Measurements from ENCODE around the gene APOBEC3H. TPM values are rescaled to one million over a fixed set of nuclear protein-coding genes. Genes with fewer than 3 reads are reported as not detected.
A peak's percentile ranks its signal among the peaks of the same experiment; 100 is the strongest.

APOBEC3H gene
- total and polyA plus RNA-seq, 9 of the 15 experiments (the other 6 are each of a cell fraction or from before 2014, with no cell fraction given), result 0.10 to 0.21 TPM; not detected in 7

DNA sequence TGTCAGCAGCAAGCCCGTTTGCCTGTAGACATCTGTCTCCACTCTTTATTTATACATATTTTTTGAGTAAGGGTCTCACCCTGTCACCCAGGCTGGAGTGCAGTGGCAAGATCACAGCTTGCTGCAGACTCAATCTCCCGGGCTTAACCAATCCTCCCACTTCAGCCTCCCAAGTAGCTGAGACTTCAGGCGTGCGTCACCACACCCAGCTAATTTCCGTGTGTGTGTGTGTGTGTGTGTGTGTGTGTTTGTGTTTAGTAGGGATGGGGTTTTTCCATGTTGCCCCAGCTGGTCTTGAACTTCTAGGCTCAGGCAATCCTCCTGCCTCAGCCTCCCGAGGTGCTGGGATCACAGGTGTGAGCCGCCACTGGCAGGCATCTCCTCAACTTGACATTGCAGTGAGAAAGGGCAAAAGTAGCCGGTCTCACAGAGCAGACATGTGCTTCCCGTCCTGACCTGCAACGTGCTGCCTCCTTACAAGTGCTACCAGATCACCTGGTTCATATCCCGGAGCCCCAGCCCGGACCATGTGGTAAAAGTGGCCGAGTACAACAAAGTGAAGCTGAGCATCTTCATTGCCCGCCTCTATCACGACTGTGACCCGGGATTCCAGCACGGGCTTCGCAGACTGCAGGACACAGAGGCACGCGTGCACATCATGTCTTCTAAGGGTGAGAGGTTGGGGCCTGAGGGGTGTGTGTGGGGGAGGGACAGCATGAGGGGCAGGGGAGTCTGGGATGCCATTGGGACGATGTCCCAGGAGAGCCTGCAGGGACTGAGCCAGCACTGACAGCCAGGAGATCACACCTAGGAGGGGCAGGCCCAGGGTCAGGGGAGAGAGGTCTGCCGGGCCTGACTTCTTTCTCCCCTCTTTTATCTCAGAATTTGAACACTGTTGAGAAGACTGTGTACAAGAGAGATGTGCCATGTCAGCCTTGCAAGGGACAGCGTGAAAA lies 5.6 kb upstream of the APOBEC3H start:
- Histone ChIP-seq H3K4me2 (ENCODE audit: insufficient read depth, low read length) (no peak overlapping the region), H3K79me2 (ENCODE audit: control insufficient read depth, insufficient read depth, low read length) (no peaks in the 10 kb centered on the region), H3K4me1 (replicated peaks in 1 of 2; ENCODE audit: control insufficient read depth in 2 of 2, insufficient read depth in 2 of 2, low read length in 2 of 2) (peaks cover 2 to 25% of the 10 kb centered on the region in 2 experiments; a peak in 4 of 5 replicates), H3K27ac (ENCODE audit: extremely low read depth, low read depth, low read length) (no peak overlapping the region), H2AFZ (ENCODE audit: low read depth, low read length) (no peak overlapping the region), H3K36me3 (ENCODE audit: control insufficient read depth, insufficient read depth, low read length) (no peaks in the 10 kb centered on the region), H3K9me1 (ENCODE audit: control insufficient read depth, insufficient read depth, low read length) (no peaks in the 10 kb centered on the region), H3K9ac (ENCODE audit: insufficient read depth in 1 of 2, low read depth in 2 of 2, low read length in 2 of 2) (no peak overlapping the region; a peak in 1 of 4 replicates), H3K4me3 (no peak overlapping the region), H3K27me3 (ENCODE audit: control insufficient read depth in 2 of 2, insufficient read depth in 2 of 2, low read length in 2 of 2) (no peaks in the 10 kb centered on the region), H4K20me1 (replicated peaks; ENCODE audit: control insufficient read depth, insufficient read depth, low read length) (no peaks in the 10 kb centered on the region), H3K9me3 (replicated peaks; ENCODE audit: control insufficient read depth, insufficient read depth, low read depth, low read length) (no peaks in the 10 kb centered on the region)
- CTCF ChIA-PET (ENCODE audit: low intra/inter-chr PET ratio), result no interaction called here
- 66% methylated on average over 17 of the region's 23 CpGs for WGBS (ENCODE audit: insufficient coverage, low coverage, missing lambda C conversion rate)
- no peak for DNase-seq (ENCODE audit: extremely low read depth in 1 of 4, low spot score in 3 of 4)
- POLR2A ChIA-PET, result no interaction called here
- no peak for FAIRE-seq
- in situ Hi-C loops (cut with MboI) (no loop called here), intact Hi-C loops (cut with micrococcal nuclease) (no loop called here)
- no peak for TF ChIP-seq HDAC3 (IDR thresholded peaks at IDR 0.05; ENCODE audit: borderline replicate concordance, partially characterized antibody)
- BruUV-seq (replicated peaks), result no TSS peak
- no peak for ATAC-seq

DNA sequence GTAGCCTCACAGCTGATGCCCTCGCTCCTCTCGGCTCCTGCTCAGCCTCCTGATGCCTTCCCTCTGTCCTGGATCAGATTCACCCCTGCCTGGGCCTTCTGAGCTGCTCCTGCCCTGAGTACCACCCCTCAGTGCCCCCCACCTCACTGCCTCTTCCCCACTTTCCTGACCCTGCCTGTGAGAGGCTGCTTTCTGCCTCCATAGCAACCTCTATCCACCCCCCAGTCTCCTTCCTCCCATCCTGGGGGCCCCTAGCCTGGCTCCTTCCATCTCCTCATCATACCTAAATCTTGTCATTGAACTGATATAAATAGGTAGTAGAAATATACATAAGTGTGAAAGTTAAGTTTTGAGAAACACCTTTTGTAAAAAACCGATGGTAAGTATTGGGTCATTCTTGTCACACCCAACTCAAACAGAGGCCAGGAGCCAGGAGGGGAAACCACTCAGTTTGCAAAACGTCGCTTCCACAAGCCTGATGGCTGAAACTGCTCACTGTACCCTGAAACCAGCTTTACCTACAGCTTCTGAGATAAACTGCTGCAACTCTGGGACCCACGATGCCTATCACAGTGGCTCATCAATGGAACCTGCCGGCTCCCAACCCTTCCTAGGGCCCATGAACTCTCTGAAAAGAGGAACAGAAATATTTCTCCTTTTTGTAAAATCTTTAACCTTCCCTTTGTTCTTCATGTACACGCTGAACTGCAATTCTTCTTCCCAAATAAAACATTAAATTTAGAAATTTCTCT lies 4.8 kb upstream of the APOBEC3H start:
- no peak overlapping the region for H3K4me2 ChIP-seq (ENCODE audit: insufficient read depth, low read length)
- FAIRE-seq (no peak), DNase-seq (ENCODE audit: extremely low read depth in 1 of 4, low spot score in 3 of 4) (no peak), ATAC-seq (no peak)
- peaks cover 8 to 29% of the 10 kb centered on the region in 2 experiments; a peak in 4 of 5 replicates for H3K4me1 ChIP-seq (replicated peaks in 1 of 2; ENCODE audit: control insufficient read depth in 2 of 2, insufficient read depth in 2 of 2, low read length in 2 of 2)
- H3K27me3 ChIP-seq (ENCODE audit: control insufficient read depth in 2 of 2, insufficient read depth in 2 of 2, low read length in 2 of 2), result no peaks in the 10 kb centered on the region
- H3K9ac ChIP-seq (ENCODE audit: insufficient read depth in 1 of 2, low read depth in 2 of 2, low read length in 2 of 2), result peak overlapping the region in 1 of 2 experiments; percentile 31; a peak in 1 of 4 replicates
- TF ChIP-seq ETV1 (tag; conservative IDR thresholded peaks at IDR 0.05; ENCODE audit: low read depth), result no peak
- TF ChIP-seq SPI1 (IDR thresholded peaks at IDR 0.05; ENCODE audit: borderline replicate concordance, low read depth, low read length), result peak; percentile 44; the same call in 1 of the 2 replicates
- TF ChIP-seq TGIF2 (CRISPR knock-in tag; IDR thresholded peaks at IDR 0.05), result no peak
- TF ChIP-seq ILK (tag; IDR thresholded peaks at IDR 0.05; ENCODE audit: borderline replicate concordance, low read depth), result no peak
- no peaks in the 10 kb centered on the region for H3K79me2 ChIP-seq (ENCODE audit: control insufficient read depth, insufficient read depth, low read length)
- H2AFZ ChIP-seq (ENCODE audit: low read depth, low read length), result 0 out of 2 replicates have a peak overlapping the region, but pooled peaks have one; percentile 31
- H3K9me3 ChIP-seq (replicated peaks; ENCODE audit: control insufficient read depth, insufficient read depth, low read depth, low read length), result no peaks in the 10 kb centered on the region
- POLR2A ChIA-PET, result no interaction called here
- no peak overlapping the region for H3K27ac ChIP-seq (ENCODE audit: extremely low read depth, low read depth, low read length)
- BruUV-seq (replicated peaks), result no TSS peak
- WGBS (ENCODE audit: insufficient coverage, low coverage, missing lambda C conversion rate), result 25% methylated on average over 8 of the region's 8 CpGs
- no peaks in the 10 kb centered on the region for H4K20me1 ChIP-seq (replicated peaks; ENCODE audit: control insufficient read depth, insufficient read depth, low read length)
- intact Hi-C loops (cut with micrococcal nuclease) (no loop called here), in situ Hi-C loops (cut with MboI) (no loop called here)
- CTCF ChIA-PET (ENCODE audit: low intra/inter-chr PET ratio), result interaction anchor here (0.6 kb wide), 1 partner anchor 85 kb away, joined by 3 read pairs; no protein-coding TSS in a partner anchor
- no peaks in the 10 kb centered on the region for H3K9me1 ChIP-seq (ENCODE audit: control insufficient read depth, insufficient read depth, low read length)
- no peaks in the 10 kb centered on the region for H3K36me3 ChIP-seq (ENCODE audit: control insufficient read depth, insufficient read depth, low read length)
- H3K4me3 ChIP-seq, result no peak overlapping the region

Data from K562 (cell line).